SK-N-SH treated with all-trans-retinoic acid at 6 μM for 48 hours (cell line): Measurements from ENCODE around the gene ADAMTS17.

Source experiments
- ATAC-seq: fragments of 200-7000 bp; cut with Tn5 transposase; 3 replicates; pipeline ENCODE4 v1.9.1; 2020; ENCODE audit warnings: mild to moderate bottlenecking, moderate library complexity
- ARNTL ChIP-seq: fragments of 450-650 bp; formaldehyde crosslinking; IDR thresholded peaks from 2 replicates; pipeline ENCODE4 v1.5.0; 2020; ENCODE audit warnings: low read depth, mild to moderate bottlenecking, moderate library complexity, borderline replicate concordance
- BACH2 ChIP-seq: fragments of 250-450 bp; sonication (Bioruptor Pico); IDR thresholded peaks from 2 replicates; pipeline ENCODE4 v1.9.0; 2021; ENCODE audit warnings: mild to moderate bottlenecking, borderline replicate concordance
- CSDC2 ChIP-seq: fragments of 250-450 bp; sonication (Bioruptor Pico); IDR thresholded peaks from 2 replicates; pipeline ENCODE4 v1.5.0; 2020; ENCODE audit warnings: mild to moderate bottlenecking, moderate library complexity
- CSRNP3 ChIP-seq: fragments of 250-450 bp; sonication (Bioruptor Pico); IDR thresholded peaks from 2 replicates; pipeline ENCODE4 v1.5.1; 2021; ENCODE audit warnings: mild to moderate bottlenecking, moderate library complexity
- ESRRG ChIP-seq: fragments of 250-450 bp; sonication (Bioruptor Pico); IDR thresholded peaks from 2 replicates; pipeline ENCODE4 v1.6.1; 2021; ENCODE audit warnings: mild to moderate bottlenecking
- GLIS3 ChIP-seq: fragments of 250-450 bp; sonication (Bioruptor Pico); IDR thresholded peaks from 2 replicates; pipeline ENCODE4 v1.5.0; 2020; ENCODE audit warnings: mild to moderate bottlenecking, moderate library complexity
- ISL1 ChIP-seq: fragments of 250-450 bp; sonication (Bioruptor Pico); IDR thresholded peaks from 2 replicates; pipeline ENCODE4 v2.1.2; 2022; ENCODE audit warnings: mild to moderate bottlenecking, moderate library complexity
- OSR1 ChIP-seq: fragments of 250-450 bp; sonication (Bioruptor Pico); IDR thresholded peaks from 2 replicates; pipeline ENCODE4 v1.8.0; 2022; ENCODE audit warnings: moderate library complexity, mild to moderate bottlenecking, inconsistent platforms
- PPARA ChIP-seq: fragments of 250-450 bp; sonication (Bioruptor Pico); IDR thresholded peaks from 2 replicates; pipeline ENCODE4 v1.5.0; 2020; ENCODE audit warnings: mild to moderate bottlenecking, borderline replicate concordance
- RARB ChIP-seq: fragments of 250-450 bp; sonication (Bioruptor Pico); IDR thresholded peaks from 2 replicates; pipeline ENCODE4 v1.8.0; 2021; ENCODE audit warnings: mild to moderate bottlenecking, moderate library complexity
- SNAI2 ChIP-seq: fragments of 250-450 bp; sonication (Bioruptor Pico); IDR thresholded peaks from 2 replicates; pipeline ENCODE4 v1.5.0; 2020; ENCODE audit warnings: mild to moderate bottlenecking, moderate library complexity
- TCF4 ChIP-seq: fragments of 250-450 bp; sonication (Bioruptor Pico); IDR thresholded peaks from 2 replicates; pipeline ENCODE4 v1.8.0; 2021; ENCODE audit warnings: mild to moderate bottlenecking, moderate library complexity, borderline replicate concordance
- TOX ChIP-seq: fragments of 250-450 bp; sonication (Bioruptor Pico); IDR thresholded peaks from 2 replicates; pipeline ENCODE4 v1.8.0; 2021; ENCODE audit warnings: mild to moderate bottlenecking, moderate library complexity, borderline replicate concordance
- ZC3H10 ChIP-seq: fragments of 250-450 bp; sonication (Bioruptor Pico); IDR thresholded peaks from 2 replicates; pipeline ENCODE4 v1.5.1; 2021; ENCODE audit warnings: mild to moderate bottlenecking, moderate library complexity
- ZFP3 ChIP-seq: fragments of 250-450 bp; sonication (Bioruptor Pico); IDR thresholded peaks from 2 replicates; pipeline ENCODE4 v1.5.0; 2020; ENCODE audit warnings: mild to moderate bottlenecking, moderate library complexity
- ZFP30 ChIP-seq: fragments of 450-650 bp; formaldehyde crosslinking; IDR thresholded peaks from 2 replicates; pipeline ENCODE4 v1.5.0; 2022; ENCODE audit warnings: mild to moderate bottlenecking, moderate library complexity
- ZNF565 ChIP-seq: fragments of 450-650 bp; formaldehyde crosslinking; conservative IDR thresholded peaks from 2 replicates; pipeline ENCODE4 v1.5.0; 2020; ENCODE audit warnings: low read depth, mild to moderate bottlenecking, moderate library complexity
- ZNF70 ChIP-seq: fragments of 450-650 bp; formaldehyde crosslinking; IDR thresholded peaks from 2 replicates; pipeline ENCODE4 v1.5.0; 2020; ENCODE audit warnings: mild to moderate bottlenecking, moderate library complexity
- ZNF8 ChIP-seq: fragments of 450-650 bp; formaldehyde crosslinking; IDR thresholded peaks from 2 replicates; pipeline ENCODE4 v1.5.0; 2020; ENCODE audit warnings: mild to moderate bottlenecking, moderate library complexity
- TF ChIP-seq, protein P1 (sequence below): fragments of 250-450 bp; sonication (Bioruptor Pico); IDR thresholded peaks from 2 replicates; pipeline ENCODE4 v1.5.0; 2020; ENCODE audit warnings: mild to moderate bottlenecking, moderate library complexity
- TF ChIP-seq, protein P2 (sequence below): fragments of 250-450 bp; sonication (Bioruptor Pico); IDR thresholded peaks from 2 replicates; pipeline ENCODE4 v1.5.1; 2020; ENCODE audit warnings: low read depth, mild to moderate bottlenecking, moderate library complexity
- TF ChIP-seq, protein P3 (sequence below): fragments of 250-450 bp; sonication (Bioruptor Pico); IDR thresholded peaks from 2 replicates; pipeline ENCODE4 v1.8.0; 2020; ENCODE audit warnings: mild to moderate bottlenecking, moderate library complexity, borderline replicate concordance

Gene ADAMTS17

GRCh38 chr15:100226107-100226506, 115.7 kb downstream of the ADAMTS17 start:
- TF ChIP-seq TOX = no peak
- ATAC-seq = no peak

DNA sequence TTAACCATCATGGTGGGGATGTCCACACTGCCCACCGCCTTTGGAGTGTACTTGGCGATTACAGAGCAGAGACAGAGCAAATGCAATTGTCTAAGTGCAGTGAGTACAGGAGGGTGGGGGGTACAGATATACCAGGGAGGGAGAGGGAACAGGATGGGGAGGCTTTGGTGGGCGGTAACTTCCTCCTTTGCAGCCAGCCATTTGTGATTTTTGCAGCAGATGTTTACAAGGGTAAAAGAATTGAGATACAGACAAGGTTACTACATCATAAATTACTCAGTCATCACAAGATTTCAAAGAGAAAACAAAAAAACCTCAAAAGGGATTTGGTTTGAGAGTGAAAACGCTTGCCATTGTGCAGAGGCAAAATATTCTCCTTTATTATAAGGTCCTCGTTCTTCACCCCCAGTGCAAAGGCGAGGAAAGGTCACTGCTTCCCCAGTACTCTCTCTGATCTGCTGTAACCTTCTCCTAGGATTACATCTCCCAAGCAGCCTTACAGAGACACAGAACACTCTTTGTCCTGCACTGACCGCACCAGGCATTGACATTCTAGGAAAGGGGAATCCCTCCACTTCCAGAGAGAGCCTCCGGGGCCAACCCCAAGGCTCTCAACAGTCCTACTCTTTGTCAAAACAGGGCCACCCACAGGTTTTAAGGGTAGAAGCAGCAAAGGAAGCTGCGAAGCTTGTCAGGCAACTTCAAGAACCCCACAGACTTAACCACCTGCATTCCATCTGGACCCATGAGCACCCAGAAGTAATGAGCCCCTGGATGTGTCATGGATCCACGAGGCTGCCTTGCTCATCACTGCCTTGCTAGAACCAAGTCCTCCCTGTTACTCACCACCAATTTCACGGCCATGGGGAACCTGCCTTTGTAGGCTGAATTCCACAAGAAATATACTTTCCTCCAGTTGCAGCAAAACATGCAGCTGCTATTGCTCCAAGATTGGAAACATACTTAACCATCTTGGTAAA, 117.3 kb downstream of the ADAMTS17 start:
- TF ChIP-seq ZFP3 (CRISPR knock-in tag) (no peak), ZNF565 (no peak), PPARA (no peak), TCF4 (CRISPR knock-in tag) (no peak), RARB (CRISPR knock-in tag) (no peak)
- TF ChIP-seq, protein P1, sequence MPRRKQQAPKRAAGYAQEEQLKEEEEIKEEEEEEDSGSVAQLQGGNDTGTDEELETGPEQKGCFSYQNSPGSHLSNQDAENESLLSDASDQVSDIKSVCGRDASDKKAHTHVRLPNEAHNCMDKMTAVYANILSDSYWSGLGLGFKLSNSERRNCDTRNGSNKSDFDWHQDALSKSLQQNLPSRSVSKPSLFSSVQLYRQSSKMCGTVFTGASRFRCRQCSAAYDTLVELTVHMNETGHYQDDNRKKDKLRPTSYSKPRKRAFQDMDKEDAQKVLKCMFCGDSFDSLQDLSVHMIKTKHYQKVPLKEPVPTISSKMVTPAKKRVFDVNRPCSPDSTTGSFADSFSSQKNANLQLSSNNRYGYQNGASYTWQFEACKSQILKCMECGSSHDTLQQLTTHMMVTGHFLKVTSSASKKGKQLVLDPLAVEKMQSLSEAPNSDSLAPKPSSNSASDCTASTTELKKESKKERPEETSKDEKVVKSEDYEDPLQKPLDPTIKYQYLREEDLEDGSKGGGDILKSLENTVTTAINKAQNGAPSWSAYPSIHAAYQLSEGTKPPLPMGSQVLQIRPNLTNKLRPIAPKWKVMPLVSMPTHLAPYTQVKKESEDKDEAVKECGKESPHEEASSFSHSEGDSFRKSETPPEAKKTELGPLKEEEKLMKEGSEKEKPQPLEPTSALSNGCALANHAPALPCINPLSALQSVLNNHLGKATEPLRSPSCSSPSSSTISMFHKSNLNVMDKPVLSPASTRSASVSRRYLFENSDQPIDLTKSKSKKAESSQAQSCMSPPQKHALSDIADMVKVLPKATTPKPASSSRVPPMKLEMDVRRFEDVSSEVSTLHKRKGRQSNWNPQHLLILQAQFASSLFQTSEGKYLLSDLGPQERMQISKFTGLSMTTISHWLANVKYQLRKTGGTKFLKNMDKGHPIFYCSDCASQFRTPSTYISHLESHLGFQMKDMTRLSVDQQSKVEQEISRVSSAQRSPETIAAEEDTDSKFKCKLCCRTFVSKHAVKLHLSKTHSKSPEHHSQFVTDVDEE (CRISPR knock-in tag) = no peak
- no peak for ATAC-seq

DNA sequence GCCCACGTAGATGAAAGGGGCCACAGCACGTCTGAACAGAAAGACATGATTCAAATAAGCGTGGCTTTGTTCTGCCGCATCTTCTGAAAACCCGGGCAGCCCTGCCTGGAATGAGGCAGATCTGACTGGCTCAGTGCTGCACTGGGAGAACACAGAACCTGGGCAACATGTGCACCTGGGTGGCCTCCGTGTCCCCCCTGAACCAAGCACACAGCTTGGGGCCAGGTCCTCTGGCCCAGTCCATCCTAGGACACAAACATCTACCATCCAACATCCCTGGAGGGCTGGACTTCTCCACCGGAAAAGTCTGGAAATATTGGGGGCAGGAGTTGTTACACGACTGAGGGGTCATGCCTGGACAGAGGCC, 119.4 kb downstream of the ADAMTS17 start:
- TF ChIP-seq ESRRG = no peak
- ATAC-seq = no peak

DNA sequence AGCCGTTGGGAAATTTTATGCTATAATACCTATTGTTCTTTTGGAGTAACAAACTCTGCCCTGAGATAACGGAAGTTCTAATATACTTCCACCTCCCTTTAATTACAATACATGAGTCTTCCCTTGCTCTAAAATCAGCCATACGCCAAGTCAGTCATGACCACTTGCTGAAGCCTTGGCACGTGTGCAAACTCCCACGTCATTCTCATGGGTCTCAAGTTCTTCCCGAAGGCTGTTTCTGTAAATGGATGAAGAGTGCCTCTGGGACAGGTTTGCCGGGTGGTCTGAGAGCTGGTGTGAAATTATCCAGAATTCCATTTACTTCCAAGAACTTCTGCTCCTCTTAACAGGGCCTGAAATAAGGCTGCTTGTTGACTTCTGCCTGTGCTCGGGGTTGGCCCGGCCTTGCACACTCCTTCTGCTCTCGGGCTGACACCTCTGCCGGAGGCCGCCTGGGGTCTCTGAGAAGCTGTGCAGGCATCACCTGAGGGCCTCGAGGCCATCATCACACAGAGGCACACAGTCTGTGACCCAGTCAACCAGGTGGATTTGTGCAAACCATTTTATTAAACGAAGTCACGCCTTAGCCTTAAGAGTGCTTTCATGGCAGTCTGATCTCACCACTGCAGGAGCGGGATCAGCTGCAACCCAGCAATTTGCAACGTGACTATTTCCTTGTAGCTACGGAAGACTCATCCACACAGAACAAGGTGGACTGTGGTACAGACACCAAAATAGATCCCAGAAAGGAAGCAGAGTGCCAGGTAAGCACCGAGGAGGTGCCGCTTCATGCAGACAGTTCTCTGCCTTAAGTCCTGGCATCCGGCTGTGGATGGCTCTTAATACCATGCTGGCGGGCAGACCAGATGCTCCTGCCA, 120.1 kb downstream of the ADAMTS17 start:
- no peak for ATAC-seq
- no peak for TF ChIP-seq ZC3H10 (CRISPR knock-in tag)
- no peak for TF ChIP-seq ARNTL (CRISPR knock-in tag)
- TF ChIP-seq ZFP3 (CRISPR knock-in tag) = no peak

- no peak for ATAC-seq
- TF ChIP-seq ZNF565 (no peak), GLIS3 (CRISPR knock-in tag) (no peak), TCF4 (CRISPR knock-in tag) (no peak), ESRRG (no peak), ISL1 (CRISPR knock-in tag) (no peak), CSDC2 (no peak), BACH2 (CRISPR knock-in tag) (no peak), ZNF70 (CRISPR knock-in tag) (no peak), TOX (no peak), CSRNP3 (CRISPR knock-in tag) (no peak), ZC3H10 (CRISPR knock-in tag) (no peak), OSR1 (CRISPR knock-in tag) (no peak), ZFP3 (CRISPR knock-in tag) (no peak), SNAI2 (no peak), ZFP30 (CRISPR knock-in tag) (no peak), ARNTL (CRISPR knock-in tag) (no peak), ZNF8 (no peak)
- TF ChIP-seq, protein P1 (CRISPR knock-in tag) = no peak
- TF ChIP-seq, protein P2, sequence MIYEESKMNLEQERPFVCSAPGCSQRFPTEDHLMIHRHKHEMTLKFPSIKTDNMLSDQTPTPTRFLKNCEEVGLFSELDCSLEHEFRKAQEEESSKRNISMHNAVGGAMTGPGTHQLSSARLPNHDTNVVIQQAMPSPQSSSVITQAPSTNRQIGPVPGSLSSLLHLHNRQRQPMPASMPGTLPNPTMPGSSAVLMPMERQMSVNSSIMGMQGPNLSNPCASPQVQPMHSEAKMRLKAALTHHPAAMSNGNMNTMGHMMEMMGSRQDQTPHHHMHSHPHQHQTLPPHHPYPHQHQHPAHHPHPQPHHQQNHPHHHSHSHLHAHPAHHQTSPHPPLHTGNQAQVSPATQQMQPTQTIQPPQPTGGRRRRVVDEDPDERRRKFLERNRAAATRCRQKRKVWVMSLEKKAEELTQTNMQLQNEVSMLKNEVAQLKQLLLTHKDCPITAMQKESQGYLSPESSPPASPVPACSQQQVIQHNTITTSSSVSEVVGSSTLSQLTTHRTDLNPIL (CRISPR knock-in tag) = no peak
- TF ChIP-seq, protein P3, sequence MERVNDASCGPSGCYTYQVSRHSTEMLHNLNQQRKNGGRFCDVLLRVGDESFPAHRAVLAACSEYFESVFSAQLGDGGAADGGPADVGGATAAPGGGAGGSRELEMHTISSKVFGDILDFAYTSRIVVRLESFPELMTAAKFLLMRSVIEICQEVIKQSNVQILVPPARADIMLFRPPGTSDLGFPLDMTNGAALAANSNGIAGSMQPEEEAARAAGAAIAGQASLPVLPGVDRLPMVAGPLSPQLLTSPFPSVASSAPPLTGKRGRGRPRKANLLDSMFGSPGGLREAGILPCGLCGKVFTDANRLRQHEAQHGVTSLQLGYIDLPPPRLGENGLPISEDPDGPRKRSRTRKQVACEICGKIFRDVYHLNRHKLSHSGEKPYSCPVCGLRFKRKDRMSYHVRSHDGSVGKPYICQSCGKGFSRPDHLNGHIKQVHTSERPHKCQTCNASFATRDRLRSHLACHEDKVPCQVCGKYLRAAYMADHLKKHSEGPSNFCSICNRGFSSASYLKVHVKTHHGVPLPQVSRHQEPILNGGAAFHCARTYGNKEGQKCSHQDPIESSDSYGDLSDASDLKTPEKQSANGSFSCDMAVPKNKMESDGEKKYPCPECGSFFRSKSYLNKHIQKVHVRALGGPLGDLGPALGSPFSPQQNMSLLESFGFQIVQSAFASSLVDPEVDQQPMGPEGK (CRISPR knock-in tag) = no peak
Observed at GRCh38 chr15:100220058-100220768, 121.6 kb downstream of the ADAMTS17 start.
